ENCODE results near the gene DISP2.

Gene DISP2

DNA sequence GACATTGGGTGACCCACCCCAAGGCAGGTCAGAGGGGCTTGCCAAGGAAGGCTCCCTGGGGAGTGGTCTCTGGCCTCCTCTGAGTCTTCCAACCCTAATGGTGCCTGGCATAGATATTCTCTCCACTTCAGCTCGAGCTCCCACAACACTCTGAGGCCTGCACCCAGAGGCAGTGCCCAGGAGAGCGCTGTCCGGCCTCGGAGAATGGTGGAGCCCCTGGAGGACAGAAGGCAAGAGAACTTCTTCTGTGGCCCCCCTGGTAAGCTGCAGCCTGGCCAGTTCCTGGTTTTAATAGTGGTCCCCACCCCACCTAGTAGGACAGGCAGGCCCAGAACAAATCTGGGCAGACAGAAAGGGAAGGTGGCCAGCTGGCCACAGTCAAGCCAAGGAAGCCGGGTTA lies 7.0 kb downstream of the DISP2 start:
- DNase-seq (ENCODE audit: low read depth in 2 of 2): no peak

DNA sequence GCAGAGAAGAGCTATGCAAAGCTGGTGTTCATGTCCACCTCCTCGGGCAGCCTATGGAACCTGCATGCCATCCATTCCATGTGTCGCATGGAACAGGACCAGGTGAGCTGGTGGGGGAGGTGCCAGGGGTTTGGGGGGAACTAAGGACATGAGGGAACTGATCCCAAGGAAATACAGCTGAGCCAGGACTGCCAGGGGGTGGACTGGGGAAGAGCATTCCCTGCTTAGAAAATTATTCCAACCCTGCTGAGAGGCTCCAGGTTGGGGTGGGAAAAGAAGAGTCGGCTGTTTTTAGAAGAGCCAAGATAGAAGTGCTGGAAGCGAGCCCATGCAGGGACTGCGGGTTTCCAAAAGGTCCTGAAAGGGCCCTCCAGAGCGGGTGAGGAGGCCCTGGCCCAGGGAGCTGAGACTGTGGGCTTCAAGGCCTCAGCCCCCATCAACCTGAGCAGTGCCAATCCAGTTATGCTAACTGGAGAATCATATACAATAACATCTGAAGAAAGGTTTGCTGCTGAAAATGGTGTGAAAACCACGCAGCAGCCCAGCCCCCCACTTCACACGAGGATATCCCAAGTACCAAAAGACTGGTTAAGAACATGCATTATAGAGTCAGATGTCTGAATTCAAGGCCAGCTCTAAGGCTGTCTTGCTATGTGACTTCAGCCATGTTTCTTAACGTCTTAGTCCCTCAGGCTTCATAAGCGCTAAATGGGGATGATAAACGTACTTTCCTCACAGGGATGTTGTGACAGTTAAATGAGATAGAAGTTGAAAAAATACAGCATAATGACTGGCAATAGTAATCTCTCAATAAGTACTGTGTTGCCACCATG lies 7.8 kb downstream of the DISP2 start:
- DNase-seq (ENCODE audit: low read depth in 2 of 2): no peak

- no peak for DNase-seq (ENCODE audit: low read depth in 2 of 2)
Observed at GRCh38 chr15:40366457-40367370, 8.7 kb downstream of the DISP2 start.

DNA sequence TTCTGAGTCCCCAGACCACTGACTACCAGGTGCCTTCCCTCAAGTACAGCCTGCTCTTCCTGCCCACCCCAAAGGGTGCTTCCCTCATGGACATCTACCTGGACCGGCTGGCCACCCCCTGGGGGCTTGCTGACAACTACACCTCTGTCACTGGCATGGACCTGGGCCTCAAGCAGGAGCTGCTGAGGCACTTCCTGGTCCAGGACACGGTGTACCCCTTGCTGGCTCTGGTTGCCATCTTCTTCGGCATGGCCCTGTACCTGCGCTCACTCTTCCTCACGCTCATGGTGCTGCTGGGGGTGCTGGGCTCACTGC lies 9.3 kb downstream of the DISP2 start:
- DNase-seq (ENCODE audit: low read depth in 2 of 2): no peak

- DNase-seq (ENCODE audit: low read depth in 2 of 2): peak; percentile 83 to 85
Observed at GRCh38 chr15:40367686-40368611, 9.9 kb downstream of the DISP2 start.

- no peak for DNase-seq (ENCODE audit: low read depth in 2 of 2)
Observed at GRCh38 chr15:40368719-40369473, 10.9 kb downstream of the DISP2 start.

DNA sequence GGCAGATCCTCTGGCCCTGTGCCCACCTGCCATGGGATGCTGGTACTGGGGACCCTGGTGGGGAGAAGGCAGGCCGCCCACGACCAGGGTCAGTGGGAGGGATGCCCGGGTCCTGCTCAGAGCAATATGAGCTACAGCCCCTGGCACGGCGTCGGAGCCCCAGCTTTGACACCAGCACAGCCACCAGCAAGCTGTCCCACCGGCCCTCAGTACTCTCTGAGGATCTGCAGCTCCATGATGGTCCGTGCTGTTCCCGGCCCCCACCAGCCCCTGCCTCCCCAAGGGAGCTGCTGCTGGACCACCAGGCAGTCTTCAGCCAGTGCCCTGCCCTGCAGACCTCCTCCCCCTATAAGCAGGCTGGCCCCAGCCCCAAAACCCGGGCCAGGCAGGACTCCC lies 11.5 kb downstream of the DISP2 start:
- DNase-seq (ENCODE audit: low read depth in 2 of 2): no peak

- DNase-seq (ENCODE audit: low read depth in 2 of 2): no peak
Observed at GRCh38 chr15:40369971-40370370, 12.0 kb downstream of the DISP2 start.

GRCh38 chr15:40372981-40373380 lies 15.0 kb downstream of the DISP2 start:
- no peak for DNase-seq (ENCODE audit: low read depth in 2 of 2)

DNA sequence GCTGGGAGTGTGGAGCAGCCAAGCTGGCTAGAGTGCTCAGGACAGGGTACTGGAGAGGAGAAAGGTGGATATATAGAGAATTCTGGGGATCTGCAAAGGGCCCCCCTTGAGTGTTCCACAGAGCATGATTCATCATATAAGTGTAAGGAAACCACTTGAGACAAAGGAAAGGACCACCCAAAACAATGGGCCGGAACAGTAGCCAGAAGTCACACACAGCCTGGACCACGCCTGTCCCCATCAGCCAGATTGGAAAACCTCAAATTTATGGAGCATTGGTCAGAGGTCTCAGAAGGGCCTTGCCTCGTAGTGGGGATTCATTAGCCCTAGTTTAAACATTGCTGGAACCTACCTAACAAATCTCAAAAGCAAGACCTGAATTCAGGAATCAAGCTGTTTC lies 19.6 kb downstream of the DISP2 start:
- DNase-seq (ENCODE audit: low read depth in 2 of 2): no peak

DNA sequence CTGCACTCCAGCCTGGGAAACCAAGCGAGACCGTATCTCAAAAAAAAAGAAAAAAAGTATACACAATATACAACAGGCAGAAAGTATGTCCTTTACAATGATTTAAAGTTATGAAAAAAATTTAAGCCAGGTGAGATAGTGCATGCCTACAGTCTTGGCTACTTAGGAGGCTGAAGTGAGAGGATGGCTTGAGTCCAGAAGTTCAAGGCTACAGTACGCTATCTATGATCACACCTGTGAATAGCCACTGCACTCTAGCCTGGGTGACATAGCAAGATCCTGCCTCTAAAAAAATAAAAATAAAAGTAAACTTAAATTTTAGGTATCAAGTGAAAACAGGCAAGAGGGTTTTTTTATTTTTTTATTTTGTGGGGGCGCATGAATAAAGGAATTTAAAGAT lies 21.4 kb downstream of the DISP2 start:
- no peak for DNase-seq (ENCODE audit: low read depth in 2 of 2)

- DNase-seq (ENCODE audit: low read depth in 2 of 2): no peak
Observed at GRCh38 chr15:40379853-40380252, 21.8 kb downstream of the DISP2 start.

DNA sequence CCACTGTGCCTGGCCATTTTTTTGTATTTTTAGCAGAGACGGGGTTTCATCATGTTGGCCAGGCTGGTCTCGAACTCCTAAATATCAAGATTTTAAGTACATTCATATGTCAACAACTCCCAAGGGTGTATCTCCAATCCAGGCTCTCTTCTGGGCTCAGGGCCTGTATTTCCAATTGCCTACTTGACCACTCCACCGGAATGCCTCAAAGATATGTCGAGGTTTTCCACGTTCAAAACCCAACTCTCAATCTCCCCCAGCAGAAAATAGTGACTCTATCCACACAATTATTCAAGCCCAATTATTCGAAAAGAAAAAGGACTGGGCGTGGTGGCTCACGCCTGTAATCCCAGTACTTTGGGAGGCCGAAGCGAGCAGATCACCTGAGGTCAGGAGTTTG lies 22.6 kb downstream of the DISP2 start:
- no peak for DNase-seq (ENCODE audit: low read depth in 2 of 2)

DNA sequence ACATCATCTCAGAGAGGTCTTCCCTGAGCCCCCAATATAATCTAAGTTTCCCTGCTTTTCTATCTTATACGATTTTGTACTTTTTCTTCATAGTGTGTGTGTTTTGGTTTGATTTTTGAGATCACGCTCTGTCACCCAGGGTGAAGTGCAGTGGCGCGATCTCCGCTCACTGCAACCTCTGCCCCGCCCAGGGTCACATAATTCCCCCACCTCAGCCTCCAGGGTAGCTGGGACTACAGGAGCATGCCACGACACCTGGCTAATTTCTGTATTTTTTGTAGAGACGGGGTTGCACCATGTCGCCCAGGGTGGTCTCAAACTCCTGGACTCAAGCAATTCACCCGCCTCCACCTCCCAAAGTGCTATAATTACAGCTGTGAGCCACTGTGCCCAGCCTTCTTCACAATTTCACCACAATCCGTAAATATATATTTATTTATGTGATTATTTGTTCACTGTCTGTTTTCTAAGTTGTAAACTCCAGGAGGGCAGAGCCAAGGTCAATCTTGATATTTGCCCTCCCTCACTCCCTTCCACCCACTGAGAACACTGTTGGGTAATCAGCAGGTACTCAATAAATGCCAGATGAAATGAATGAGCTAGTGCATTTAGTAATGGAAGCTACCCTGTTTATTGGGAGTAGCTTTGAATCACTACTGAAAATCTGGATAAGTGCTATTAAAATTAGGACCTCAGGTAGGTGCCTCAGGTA lies 24.0 kb downstream of the DISP2 start:
- DNase-seq (ENCODE audit: low read depth in 2 of 2): no peak

GRCh38 chr15:40382580-40383456 lies 24.8 kb downstream of the DISP2 start, which contains the start of gene KNSTRN:
Gene KNSTRN (plus strand): TSS chr15:40382721. CDS start chr15:40382836, 115 bp downstream.
- peak; percentile 86 for DNase-seq (ENCODE audit: low read depth in 2 of 2)

DNA sequence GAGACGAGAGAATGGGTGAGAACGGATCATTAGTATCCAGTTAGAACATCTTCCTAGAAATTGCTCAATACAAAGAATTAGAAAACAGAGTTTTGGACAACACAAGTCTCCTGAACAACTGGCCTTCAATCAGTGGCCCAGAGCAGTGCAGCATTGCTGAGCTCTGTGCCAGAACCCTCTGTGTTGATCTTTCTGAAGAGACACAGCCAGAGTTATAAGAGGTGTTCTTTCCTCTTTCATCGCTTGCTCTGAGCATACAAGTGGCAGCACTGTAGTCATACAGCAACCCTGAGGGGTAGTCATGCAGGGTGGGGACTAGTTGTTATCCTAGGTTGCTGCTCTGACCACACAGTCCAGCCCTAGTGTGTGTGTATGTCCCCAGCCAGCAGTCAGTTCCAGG lies 28.5 kb downstream of the DISP2 start:
- DNase-seq (ENCODE audit: low read depth in 2 of 2): no peak

DNA sequence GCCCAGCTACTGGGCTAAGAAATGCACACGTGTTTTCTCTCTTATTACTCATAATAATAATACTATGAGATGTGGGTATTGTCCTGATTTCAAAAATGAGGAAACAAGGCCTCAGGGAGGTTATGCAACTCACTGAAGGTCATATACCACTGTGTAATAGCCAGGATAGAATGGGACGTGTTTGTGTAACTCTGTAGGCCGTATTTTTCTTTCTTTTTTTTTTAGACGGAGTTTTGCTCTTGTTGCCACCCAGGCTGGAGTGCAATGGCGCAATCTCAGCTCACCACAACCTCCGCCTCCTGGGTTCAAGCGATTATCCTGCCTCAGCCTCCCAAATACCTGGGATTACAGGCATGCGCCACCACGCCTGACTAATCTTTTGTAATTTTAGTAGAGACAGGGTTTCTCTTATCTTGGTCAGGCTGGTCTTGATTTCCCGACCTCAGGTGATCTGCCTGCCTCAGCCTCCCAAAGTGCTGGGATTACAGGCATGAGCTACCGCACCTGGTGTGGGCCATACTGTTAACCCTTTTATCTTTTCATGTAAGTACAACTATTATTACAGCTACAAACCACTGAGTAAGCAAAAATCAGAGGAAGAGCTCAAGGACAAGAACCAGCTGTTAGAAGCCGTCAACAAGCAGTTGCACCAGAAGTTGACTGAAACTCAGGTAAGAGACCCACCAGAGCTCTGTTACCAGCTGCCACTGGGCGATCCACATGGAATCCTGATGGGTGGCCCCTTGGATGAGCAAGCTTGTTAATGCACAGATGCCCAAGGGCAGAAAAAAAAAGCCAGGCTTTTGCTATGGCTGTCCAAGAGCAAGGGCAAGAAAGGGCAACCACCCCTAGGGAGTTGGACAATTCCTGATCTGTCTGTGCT lies 31.2 kb downstream of the DISP2 start:
- no peak for DNase-seq (ENCODE audit: low read depth in 2 of 2)

DNA sequence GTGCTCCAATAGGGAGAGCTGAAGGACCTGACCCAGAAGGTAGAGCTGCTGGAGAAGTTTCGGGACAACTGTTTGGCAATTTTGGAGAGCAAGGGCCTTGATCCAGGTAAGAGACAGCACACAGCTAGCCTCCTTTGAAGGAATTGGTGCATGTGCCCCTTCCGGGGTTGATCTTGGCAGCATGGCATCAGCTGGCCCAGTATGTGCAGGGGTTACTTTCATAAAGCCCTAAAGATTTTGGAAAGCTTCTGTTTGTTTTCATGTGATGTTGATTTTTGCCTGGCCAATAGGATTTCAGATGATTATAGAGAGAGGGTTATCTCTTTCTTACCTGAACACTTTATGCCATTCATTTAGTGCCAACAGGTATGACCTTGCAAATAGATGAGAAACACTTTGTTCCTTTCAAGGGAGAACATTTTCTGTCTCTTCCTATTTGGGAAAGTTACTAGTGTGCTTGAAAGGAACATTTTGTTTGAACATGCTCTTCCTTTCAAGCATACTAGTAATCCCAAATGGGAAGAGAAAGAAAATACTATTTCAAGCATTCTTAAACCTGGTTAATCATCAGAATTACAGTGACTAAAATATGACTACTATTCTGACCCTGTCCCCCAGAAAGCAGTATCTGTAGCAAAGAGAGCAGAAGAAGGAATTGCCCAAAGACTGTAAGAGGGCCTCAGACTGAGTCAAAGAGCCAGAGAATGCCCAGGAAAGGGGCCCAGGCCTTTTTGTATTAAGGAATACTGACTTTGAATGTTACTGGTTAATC lies 32.0 kb downstream of the DISP2 start:
- DNase-seq (ENCODE audit: low read depth in 2 of 2): no peak

Measured in stimulated activated CD8-positive, alpha-beta memory T cell treated with anti-CD3 and anti-CD28 coated beads, Interleukin-15, amount 100 ng/mL, for 48 hours (primary cell).